Kidney (tissue), 14 donors: ENCODE data around the gene ENTPD7. TPM values are rescaled to one million over a fixed set of nuclear protein-coding genes. Genes with fewer than 3 reads are reported as not detected.

Experiments used
- DNase-seq, 5 donors: peaks; one replicate each; pipeline ENCODE4 v3.0.0-alpha.2; 2013 to 2020
- FAIRE-seq: peaks from 2 replicates; lab custom pipeline; 2012; peaks lifted over from hg19 to GRCh38; lab: Jason Lieb, UNC
- H3K27ac ChIP-seq, 2 donors: one replicate each; pipeline ENCODE4 v1.7.0; 2013; ENCODE audit warnings: low read depth in 2 of 2, low read length in 2 of 2, inconsistent platforms in 1 of 2
- H3K27me3 ChIP-seq: one replicate; pipeline ENCODE4 v1.7.1; 2013; ENCODE audit warnings: low read length, inconsistent platforms; ENCODE audit not compliant: control insufficient read depth, insufficient read depth
- H3K36me3 ChIP-seq, 3 donors: one replicate each; pipeline versions ENCODE4 v1.7.0 to v1.7.1; 2013; ENCODE audit warnings: low read length in 3 of 3, control low read depth in 1 of 3, inconsistent platforms in 1 of 3; ENCODE audit not compliant: insufficient read depth in 3 of 3, control insufficient read depth in 2 of 3
- H3K4me1 ChIP-seq, 3 donors: one replicate each; pipeline versions ENCODE4 v1.7.0 to v1.7.1; 2013; ENCODE audit warnings: low read length in 3 of 3, inconsistent platforms in 1 of 3, low read depth in 1 of 3; ENCODE audit not compliant: control insufficient read depth in 2 of 3, insufficient read depth in 2 of 3
- H3K4me3 ChIP-seq, 3 donors: one replicate each; pipeline versions ENCODE4 v1.7.0 to v1.8.1; 2013; ENCODE audit warnings: low read length in 3 of 3, control low read depth in 1 of 3, inconsistent platforms in 1 of 3
- H3K9ac ChIP-seq, 3 donors: one replicate each; pipeline versions ENCODE4 v1.7.0 to v1.7.1; 2013; ENCODE audit warnings: low read length in 3 of 3, control low read depth in 1 of 3, inconsistent platforms in 1 of 3
- H3K9me3 ChIP-seq, 3 donors: one replicate each; pipeline versions ENCODE4 v1.7.0 to v1.7.1; 2013; ENCODE audit warnings: low read length in 3 of 3, control low read depth in 1 of 3, inconsistent platforms in 1 of 3; ENCODE audit not compliant: control insufficient read depth in 2 of 3, insufficient read depth in 1 of 3
- intact Hi-C: fragments of 100-400 bp; cut with DNase I; formaldehyde crosslinking; loops from one replicate; pipeline ENCODE4 v1.11.1; 2022
- polyA plus RNA-seq: library from polyadenylated mRNA; stranded (reverse); fragments of 350-450 nt; fragmentation: Illumina TruSeq; extraction: RNeasy Lipid Tissue Mini Kit (QIAGEN cat#74804); gene quantifications from one replicate; pipeline ENCODE4 v1.2.3, GENCODE V29; 2014; ENCODE audit warnings: low read depth, low replicate concordance; ENCODE audit not compliant: insufficient read depth
- total RNA-seq: library from RNA; stranded (reverse); fragmentation: NEBNext Ultra II Directional; extraction: Animal tissue kit (Norgen Biotek cat#: 25700); gene quantifications from one replicate; pipeline ENCODE4 v1.2.1, GENCODE V29; 2021
- TF ChIP-seq, protein P1 (sequence below): IDR thresholded peaks from 3 replicates; pipeline ENCODE4 v1.5.1; 2012; ENCODE audit warnings: mild to moderate bottlenecking, moderate library complexity, borderline replicate concordance; ENCODE audit not compliant: insufficient read depth; ENCODE audit errors: extremely low read depth
- donor health status: control.
- donor health status: control.
- donor health status: control.
- donor health status: control.
- donor health status: control.
- donor health status: DM: yes; HTN: yes; CAD: no.
- donor health status: Normal renal cell carcinoma (clear cell type).

Gene ENTPD7
- total and polyA plus RNA-seq, 2 donors from 2014 or later: 1.4 to 16.1 TPM

DNA sequence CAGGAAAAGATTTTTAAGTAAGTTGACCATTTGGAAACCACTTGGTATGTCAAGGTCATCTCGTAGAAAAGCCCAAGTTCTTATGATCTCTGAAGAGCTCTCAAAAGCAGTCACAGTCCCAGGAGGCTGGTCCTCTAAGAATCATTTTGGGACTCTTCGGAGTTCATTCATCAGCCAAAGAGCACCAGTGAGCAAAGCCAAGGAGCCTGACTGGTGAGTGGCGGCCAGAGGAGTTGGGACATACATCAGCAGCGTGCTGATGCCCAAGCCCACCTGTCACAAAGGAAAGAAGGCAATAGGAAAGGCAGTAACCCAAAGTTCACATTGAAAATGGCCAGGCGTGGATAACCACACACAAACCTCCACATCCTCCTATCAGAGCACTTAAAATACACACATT, 55.1 kb downstream of the ENTPD7 start:
- FAIRE-seq (no peak), DNase-seq (no peak)
- Histone ChIP-seq H3K4me1 (no peaks in the 10 kb centered on the region), H3K9ac (no peak overlapping the region), H3K27ac (no peak overlapping the region), H3K9me3 (no peaks in the 10 kb centered on the region), H3K4me3 (no peak overlapping the region), H3K27me3 (no peaks in the 10 kb centered on the region), H3K36me3 (peaks cover 2 to 40% (median 15%) of the 10 kb centered on the region in 3 donors)
- intact Hi-C loops: no loop called here
- TF ChIP-seq, protein P1, sequence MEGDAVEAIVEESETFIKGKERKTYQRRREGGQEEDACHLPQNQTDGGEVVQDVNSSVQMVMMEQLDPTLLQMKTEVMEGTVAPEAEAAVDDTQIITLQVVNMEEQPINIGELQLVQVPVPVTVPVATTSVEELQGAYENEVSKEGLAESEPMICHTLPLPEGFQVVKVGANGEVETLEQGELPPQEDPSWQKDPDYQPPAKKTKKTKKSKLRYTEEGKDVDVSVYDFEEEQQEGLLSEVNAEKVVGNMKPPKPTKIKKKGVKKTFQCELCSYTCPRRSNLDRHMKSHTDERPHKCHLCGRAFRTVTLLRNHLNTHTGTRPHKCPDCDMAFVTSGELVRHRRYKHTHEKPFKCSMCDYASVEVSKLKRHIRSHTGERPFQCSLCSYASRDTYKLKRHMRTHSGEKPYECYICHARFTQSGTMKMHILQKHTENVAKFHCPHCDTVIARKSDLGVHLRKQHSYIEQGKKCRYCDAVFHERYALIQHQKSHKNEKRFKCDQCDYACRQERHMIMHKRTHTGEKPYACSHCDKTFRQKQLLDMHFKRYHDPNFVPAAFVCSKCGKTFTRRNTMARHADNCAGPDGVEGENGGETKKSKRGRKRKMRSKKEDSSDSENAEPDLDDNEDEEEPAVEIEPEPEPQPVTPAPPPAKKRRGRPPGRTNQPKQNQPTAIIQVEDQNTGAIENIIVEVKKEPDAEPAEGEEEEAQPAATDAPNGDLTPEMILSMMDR: no peak

DNA sequence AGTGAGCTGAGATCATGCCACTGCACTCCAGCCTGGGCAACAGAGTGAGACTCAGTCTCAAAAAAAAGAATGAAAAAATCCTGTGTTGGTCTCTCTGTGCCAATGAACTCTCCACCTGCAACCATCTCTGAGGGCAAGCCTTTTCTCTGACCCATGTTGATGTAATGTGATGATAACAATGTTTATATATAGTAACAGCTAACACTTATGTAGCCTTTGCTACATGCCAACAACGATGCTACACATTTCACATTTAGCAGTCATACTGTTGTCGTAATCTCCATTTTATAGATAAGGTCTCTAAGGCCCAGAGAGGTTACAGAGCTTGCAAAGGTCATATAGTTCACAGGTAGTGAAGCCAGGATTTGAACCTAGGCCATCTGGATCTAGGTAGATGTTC, 61.1 kb downstream of the ENTPD7 start:
- Histone ChIP-seq H3K9me3 (no peaks in the 10 kb centered on the region), H3K4me1 (no peaks in the 10 kb centered on the region), H3K4me3 (no peak overlapping the region), H3K27ac (no peak overlapping the region), H3K36me3 (peaks cover 4 to 35% (median 18%) of the 10 kb centered on the region in 3 donors), H3K9ac (no peak overlapping the region), H3K27me3 (no peaks in the 10 kb centered on the region)
- DNase-seq: no peak
- intact Hi-C loops: no loop called here
- TF ChIP-seq, protein P1: no peak
- FAIRE-seq: no peak

DNA sequence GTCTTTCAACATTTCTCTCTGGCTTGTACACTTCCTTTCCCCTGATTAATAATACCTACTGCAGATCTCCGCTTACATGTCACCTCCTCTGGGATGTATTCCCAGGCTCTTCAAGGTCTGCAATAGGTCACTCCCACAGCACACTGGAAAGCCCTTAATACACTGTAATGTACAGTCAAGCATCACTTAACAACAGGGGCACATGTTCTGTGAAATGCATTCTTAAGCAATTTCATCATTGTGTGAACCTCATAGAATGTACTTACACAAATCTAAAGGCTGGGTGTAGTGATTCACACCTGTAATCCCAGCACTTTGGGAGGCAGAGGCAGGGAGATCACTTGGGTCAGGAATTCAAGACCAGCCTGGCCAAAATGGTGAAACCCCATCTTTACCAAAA, 70.7 kb downstream of the ENTPD7 start:
- H3K4me3 ChIP-seq: no peak overlapping the region
- FAIRE-seq (no peak), DNase-seq (no peak)
- peaks cover 0 to 2% (median 0%) of the 10 kb centered on the region in 3 donors for H3K4me1 ChIP-seq
- no peaks in the 10 kb centered on the region for H3K9me3 ChIP-seq
- H3K9ac ChIP-seq: no peak overlapping the region
- intact Hi-C loops: no loop called here
- no peaks in the 10 kb centered on the region for H3K27me3 ChIP-seq
- TF ChIP-seq, protein P1: no peak
- peaks cover 5 to 18% (median 12%) of the 10 kb centered on the region in 3 donors for H3K36me3 ChIP-seq
- no peak overlapping the region for H3K27ac ChIP-seq
